Ecto neural progenitor cell (in vitro differentiated cells): ENCODE measurements around the gene FAM149A.

Source experiments
- DNase-seq: peaks from one replicate; pipeline ENCODE4 v3.0.0-alpha.2; 2018; ENCODE audit warnings: low spot score

The FAM149A gene

GRCh38 chr4:186202490-186203140 lies 98.1 kb downstream of the FAM149A start:
- DNase-seq, result no peak

GRCh38 chr4:186203406-186203805 lies 98.9 kb downstream of the FAM149A start:
- DNase-seq, result no peak

- no peak for DNase-seq
Measured at GRCh38 chr4:186204103-186204559, 99.6 kb downstream of the FAM149A start.

GRCh38 chr4:186204686-186205085 lies 100.2 kb downstream of the FAM149A start:
- DNase-seq, result no peak

- DNase-seq, result no peak
Measured at GRCh38 chr4:186205156-186205555, 100.7 kb downstream of the FAM149A start.

- DNase-seq, result no peak
Measured at GRCh38 chr4:186216465-186217024, 112.0 kb downstream of the FAM149A start.

- DNase-seq, result no peak
Measured at GRCh38 chr4:186217733-186218293, 113.3 kb downstream of the FAM149A start.

- no peak for DNase-seq
Measured at GRCh38 chr4:186221624-186222023, 117.1 kb downstream of the FAM149A start.
